Activated CD8-positive, alpha-beta T cell treated with anti-CD3 and anti-CD28 coated beads, Interleukin-2, amount 10 ng/mL, durations not matched to agents 7 days and 5 days (primary cell): Measurements from ENCODE around the gene AMPH. TPM values are rescaled to one million over a fixed set of nuclear protein-coding genes. Genes with fewer than 3 reads are reported as not detected.
A peak's percentile ranks its signal among the peaks of the same experiment; 100 is the strongest.

Source experiments
- ATAC-seq: fragments of 150-1000 bp; cut with Tn5 transposase; one replicate; pipeline ENCODE4 v1.10.0; 2021; ENCODE audit warnings: moderate library complexity
- CTCF ChIA-PET: fragments of 350-600 bp; sonication (Branson Sonifier 250); formaldehyde crosslinking; loops from one replicate; lab custom pipeline; 2021; ENCODE audit warnings: antibody characterized with exemption; lab: Charles Lee
- POLR2A ChIA-PET: fragments of 350-600 bp; sonication (Branson Sonifier 250); formaldehyde crosslinking; loops from one replicate; lab custom pipeline; 2021; ENCODE audit warnings: antibody characterized with exemption; lab: Charles Lee
- DNase-seq: peaks from one replicate; pipeline ENCODE4 v3.0.0-alpha.2; 2020
- H3K27ac Mint-ChIP-seq: one replicate; pipeline ENCODE4 v1.8.0; 2021; ENCODE audit warnings: mild to moderate bottlenecking, mixed read lengths
- H3K27me3 Mint-ChIP-seq: one replicate; pipeline ENCODE4 v1.8.0; 2021; ENCODE audit warnings: low read depth, mixed read lengths
- H3K36me3 Mint-ChIP-seq: one replicate; pipeline ENCODE4 v1.8.0; 2021; ENCODE audit warnings: low read depth, mixed read lengths
- H3K4me1 Mint-ChIP-seq: one replicate; pipeline ENCODE4 v1.8.0; 2021; ENCODE audit warnings: low read depth, mixed read lengths
- H3K4me3 Mint-ChIP-seq: one replicate; pipeline ENCODE4 v1.8.0; 2021; ENCODE audit warnings: mild to moderate bottlenecking, mixed read lengths
- H3K9me3 Mint-ChIP-seq: one replicate; pipeline ENCODE4 v1.8.0; 2022; ENCODE audit warnings: mixed read lengths; ENCODE audit not compliant: insufficient read depth
- total RNA-seq, 2 experiments: library from RNA; stranded (reverse); gene quantifications; one replicate each; pipeline ENCODE4 v1.2.3, GENCODE V29; 2021

The AMPH gene
- total RNA-seq, 2 experiments from 2014 or later, result not detected

DNA sequence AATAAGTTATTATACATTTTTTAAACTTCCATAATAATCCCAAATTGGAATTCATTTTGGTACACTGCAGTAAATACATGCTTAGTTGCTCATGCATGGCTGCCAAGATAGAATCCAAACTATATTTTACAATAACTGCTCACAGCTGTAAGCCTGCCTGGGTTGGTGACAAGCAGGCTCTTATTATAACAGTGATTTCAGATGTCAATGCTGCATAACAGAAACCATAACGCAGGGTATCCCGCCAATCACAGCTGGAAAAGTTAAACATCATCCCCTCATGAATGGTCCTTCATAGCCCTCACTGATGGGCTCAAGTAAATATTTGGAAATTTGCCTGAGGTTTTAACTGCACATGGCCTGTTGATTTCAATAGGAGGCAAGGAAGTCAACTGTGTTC is 149.8 kb downstream of the AMPH start:
- Mint-ChIP-seq H3K4me1 (no peaks in the 10 kb centered on the region), H3K27me3 (peaks cover 8% of the 10 kb centered on the region), H3K27ac (no peak overlapping the region), H3K4me3 (no peak overlapping the region), H3K9me3 (peaks cover 4% of the 10 kb centered on the region), H3K36me3 (no peaks in the 10 kb centered on the region)
- ChIA-PET CTCF (no interaction called here), POLR2A (no interaction called here)
- DNase-seq, result no peak
- ATAC-seq, result no peak

DNA sequence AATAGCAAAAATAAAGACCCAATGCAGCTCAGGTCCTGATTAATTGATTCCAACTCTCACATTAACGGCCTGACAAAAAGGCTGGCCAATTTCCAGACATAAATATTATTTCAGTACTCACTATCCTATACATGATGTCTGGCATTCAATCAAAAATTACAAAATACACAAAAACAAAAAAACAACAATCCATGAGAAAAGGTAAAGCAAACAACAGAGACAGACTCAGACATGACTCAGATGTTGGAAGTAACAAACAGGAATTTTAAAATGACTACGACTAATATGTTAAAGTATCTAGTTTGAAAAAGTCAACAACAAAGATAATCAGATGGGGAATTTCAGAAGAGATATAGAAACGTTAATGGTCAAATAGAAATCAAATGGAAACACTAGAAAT is 152.8 kb downstream of the AMPH start:
- H3K27me3 Mint-ChIP-seq, result peaks cover 2% of the 10 kb centered on the region
- no peak for DNase-seq
- ChIA-PET CTCF (no interaction called here), POLR2A (no interaction called here)
- ATAC-seq, result no peak
- H3K9me3 Mint-ChIP-seq, result no peaks in the 10 kb centered on the region
- H3K36me3 Mint-ChIP-seq, result no peaks in the 10 kb centered on the region
- no peak overlapping the region for H3K27ac Mint-ChIP-seq
- H3K4me3 Mint-ChIP-seq, result no peak overlapping the region
- H3K4me1 Mint-ChIP-seq, result no peaks in the 10 kb centered on the region

DNA sequence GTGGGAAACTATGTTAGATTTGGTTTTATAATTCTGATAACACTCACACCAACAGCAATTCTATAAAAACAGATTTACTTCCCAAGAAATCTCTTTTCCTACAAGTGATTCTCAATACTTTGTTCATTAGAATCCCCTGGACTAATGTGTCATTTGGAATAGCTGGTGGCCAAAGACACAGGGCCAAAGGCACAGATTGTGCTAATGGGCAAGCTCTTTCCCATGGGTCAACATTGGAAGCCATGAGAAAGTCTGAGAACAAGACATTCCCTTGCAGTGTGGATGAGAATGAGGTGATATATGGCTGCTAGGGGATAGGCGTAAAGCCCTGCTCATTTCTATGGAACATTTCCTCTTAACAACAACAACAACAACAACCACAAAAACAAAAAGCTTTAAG is 153.8 kb downstream of the AMPH start:
- H3K9me3 Mint-ChIP-seq, result no peaks in the 10 kb centered on the region
- ChIA-PET POLR2A (no interaction called here), CTCF (no interaction called here)
- no peaks in the 10 kb centered on the region for H3K36me3 Mint-ChIP-seq
- H3K4me1 Mint-ChIP-seq, result no peaks in the 10 kb centered on the region
- no peak for DNase-seq
- no peak for ATAC-seq
- H3K27me3 Mint-ChIP-seq, result peaks cover 2% of the 10 kb centered on the region
- H3K4me3 Mint-ChIP-seq, result no peak overlapping the region
- H3K27ac Mint-ChIP-seq, result no peak overlapping the region

DNA sequence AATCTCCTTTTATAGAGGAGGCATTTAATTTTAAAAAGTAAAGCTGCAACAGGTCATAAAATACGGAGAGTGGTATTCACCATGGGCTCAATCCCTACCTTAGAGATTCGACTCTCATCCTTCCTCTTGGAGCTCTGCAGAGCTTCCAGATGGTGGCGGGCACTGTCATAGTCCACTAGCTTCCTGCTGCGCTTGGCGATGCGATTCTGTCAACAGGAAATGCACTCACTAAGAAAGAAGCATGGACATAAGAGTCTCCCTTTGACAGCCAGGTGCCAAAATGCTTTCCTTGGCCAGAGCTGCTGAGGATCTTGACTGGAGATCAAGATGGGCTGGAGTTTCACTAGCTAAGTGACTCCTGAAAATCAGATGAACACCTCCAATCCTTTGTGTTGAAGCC is 154.4 kb downstream of the AMPH start:
- no peak overlapping the region for H3K4me3 Mint-ChIP-seq
- no peaks in the 10 kb centered on the region for H3K9me3 Mint-ChIP-seq
- H3K4me1 Mint-ChIP-seq, result no peaks in the 10 kb centered on the region
- no peaks in the 10 kb centered on the region for H3K36me3 Mint-ChIP-seq
- CTCF ChIA-PET, result no interaction called here
- no peak for ATAC-seq
- peaks cover 2% of the 10 kb centered on the region for H3K27me3 Mint-ChIP-seq
- DNase-seq, result no peak
- no peak overlapping the region for H3K27ac Mint-ChIP-seq
- POLR2A ChIA-PET, result no interaction called here

DNA sequence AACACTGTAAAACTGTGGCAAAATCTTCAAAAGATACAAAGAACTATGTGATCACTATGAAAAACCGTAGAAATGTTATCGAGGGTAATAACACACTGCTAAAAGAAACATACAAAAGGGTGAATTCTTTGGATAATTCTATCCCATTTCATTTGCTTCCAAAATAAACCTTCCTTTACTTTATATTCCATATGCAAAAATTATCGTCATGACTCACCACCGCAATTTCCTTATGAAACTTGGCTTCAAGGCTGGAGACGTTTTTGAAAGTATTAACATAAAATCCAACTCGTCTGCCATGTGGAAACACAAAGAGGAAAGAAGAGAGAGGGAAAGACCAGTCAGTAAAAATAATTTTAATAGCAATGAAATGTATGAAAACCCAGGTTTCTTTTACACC is 165.2 kb downstream of the AMPH start:
- H3K4me3 Mint-ChIP-seq, result no peak overlapping the region

DNA sequence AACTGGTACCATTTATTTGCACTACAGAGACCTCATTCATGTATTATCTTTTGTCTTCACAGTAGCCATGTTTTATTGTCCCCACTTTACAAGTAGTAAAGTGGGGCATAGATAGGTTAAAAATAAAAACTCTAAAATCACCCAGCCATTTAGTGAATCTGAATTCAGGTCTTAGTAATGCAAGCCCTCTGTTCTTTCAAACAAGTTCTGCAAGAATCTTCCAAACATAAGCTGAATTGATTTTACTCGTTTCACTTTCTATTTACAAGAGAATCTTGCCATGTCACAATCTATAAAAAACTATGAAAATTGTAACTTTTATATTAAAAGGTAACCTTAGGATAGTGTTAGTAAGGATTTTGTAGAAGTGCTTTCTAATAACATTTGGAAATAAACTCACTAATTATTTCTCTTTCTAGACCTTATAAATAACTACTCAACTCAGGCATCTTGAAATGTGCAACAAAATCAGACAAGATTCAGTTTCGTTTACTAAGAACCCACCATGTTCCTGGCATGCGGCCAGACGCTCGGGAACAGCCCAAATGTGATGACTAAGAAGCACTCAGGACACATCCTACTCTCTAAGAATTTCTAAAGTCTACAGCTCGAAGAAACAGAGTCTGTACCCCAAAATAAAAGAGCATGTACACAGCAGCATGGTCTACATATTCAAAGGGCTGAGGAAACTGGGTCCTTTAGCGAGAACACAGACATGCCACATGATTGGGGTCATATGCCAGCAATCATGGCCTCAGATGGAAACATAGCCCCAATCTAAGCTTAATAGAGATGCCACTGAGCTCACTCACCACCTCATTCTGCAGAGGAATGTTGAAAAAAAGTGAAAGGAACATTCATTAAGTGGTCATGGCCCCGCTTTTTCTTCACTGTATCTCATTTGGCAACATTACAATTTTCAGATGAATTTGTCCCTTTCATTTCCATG is 167.6 kb downstream of the AMPH start:
- ChIA-PET POLR2A (no interaction called here), CTCF (interaction anchor here (0.7 to 1.6 kb wide), 3 partner anchors 11 to 64 kb away, joined by 3 to 5 read pairs (median 3); no protein-coding TSS in a partner anchor)
- Mint-ChIP-seq H3K27me3 (peaks cover 2% of the 10 kb centered on the region), H3K27ac (peak overlapping the region; percentile 60), H3K4me3 (peak overlapping the region; percentile 39), H3K36me3 (peaks cover 6% of the 10 kb centered on the region), H3K4me1 (peaks cover 18% of the 10 kb centered on the region), H3K9me3 (peaks cover 4% of the 10 kb centered on the region)
- ATAC-seq (peak; percentile 73), DNase-seq (peak; percentile 73)

More for the DNA sequence above, 165.2 kb downstream of the AMPH start:
- ChIA-PET CTCF (no interaction called here), POLR2A (no interaction called here)
- peaks cover 2% of the 10 kb centered on the region for H3K27me3 Mint-ChIP-seq
- H3K27ac Mint-ChIP-seq, result no peak overlapping the region
- DNase-seq, result no peak
- ATAC-seq, result no peak
- H3K4me1 Mint-ChIP-seq, result peaks cover 18% of the 10 kb centered on the region
- peaks cover 4% of the 10 kb centered on the region for H3K9me3 Mint-ChIP-seq
- H3K36me3 Mint-ChIP-seq, result peaks cover 6% of the 10 kb centered on the region

DNA sequence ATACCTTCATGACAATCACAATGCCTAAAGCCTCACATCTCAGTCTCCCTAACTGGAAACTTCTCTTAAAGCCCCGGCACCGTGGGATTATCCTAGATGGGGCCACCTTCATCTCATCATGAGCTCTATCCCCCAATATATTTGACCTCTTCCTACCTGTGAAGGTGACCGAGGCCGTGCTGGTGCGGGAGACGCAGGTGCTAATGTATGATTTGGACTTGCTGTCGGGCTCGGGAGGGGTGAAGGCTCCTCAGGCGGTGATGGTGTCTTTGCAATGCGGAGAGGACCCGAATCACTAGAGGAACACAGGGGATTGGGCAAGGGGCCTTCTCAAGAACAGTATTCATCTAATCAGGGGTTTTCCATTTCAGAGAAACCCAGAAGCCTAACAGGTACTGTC is 168.4 kb downstream of the AMPH start:
- ChIA-PET CTCF (interaction anchor here (1.5 to 1.6 kb wide), 2 partner anchors 10 to 64 kb away, joined by 4 to 5 read pairs; no protein-coding TSS in a partner anchor), POLR2A (no interaction called here)
- peaks cover 2% of the 10 kb centered on the region for H3K27me3 Mint-ChIP-seq
- DNase-seq, result no peak
- H3K27ac Mint-ChIP-seq, result peak overlapping the region; percentile 60
- no peak overlapping the region for H3K4me3 Mint-ChIP-seq
- peaks cover 18% of the 10 kb centered on the region for H3K4me1 Mint-ChIP-seq
- H3K36me3 Mint-ChIP-seq, result peaks cover 6% of the 10 kb centered on the region
- no peak for ATAC-seq
- peaks cover 4% of the 10 kb centered on the region for H3K9me3 Mint-ChIP-seq

DNA sequence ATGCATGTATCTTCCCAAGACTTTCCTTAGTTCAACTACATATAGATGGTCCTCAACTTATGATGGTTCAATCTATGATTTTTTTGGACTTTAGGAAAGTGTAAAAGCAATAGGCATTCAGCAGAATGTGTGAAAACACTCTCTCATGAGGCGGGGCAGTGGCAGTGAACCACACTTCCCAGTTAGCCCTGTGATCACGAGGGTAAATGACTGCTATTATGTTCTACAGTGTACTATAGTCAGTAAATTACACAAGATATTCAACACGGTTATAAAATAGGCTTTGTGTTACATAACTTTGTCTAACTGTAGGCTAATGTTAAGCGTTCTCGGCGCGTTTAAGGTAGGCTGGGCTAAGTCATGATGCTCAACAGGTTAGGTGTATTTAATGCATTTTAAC is 169.3 kb downstream of the AMPH start:
- Mint-ChIP-seq H3K4me1 (peaks cover 18% of the 10 kb centered on the region), H3K27ac (no peak overlapping the region), H3K9me3 (peaks cover 8% of the 10 kb centered on the region), H3K36me3 (peaks cover 6% of the 10 kb centered on the region), H3K4me3 (no peak overlapping the region), H3K27me3 (no peaks in the 10 kb centered on the region)
- no peak for DNase-seq
- no peak for ATAC-seq
- ChIA-PET POLR2A (no interaction called here), CTCF (interaction anchor here (1.5 kb wide), 1 partner anchor 9 kb away, joined by 4 read pairs; no protein-coding TSS in a partner anchor)

DNA sequence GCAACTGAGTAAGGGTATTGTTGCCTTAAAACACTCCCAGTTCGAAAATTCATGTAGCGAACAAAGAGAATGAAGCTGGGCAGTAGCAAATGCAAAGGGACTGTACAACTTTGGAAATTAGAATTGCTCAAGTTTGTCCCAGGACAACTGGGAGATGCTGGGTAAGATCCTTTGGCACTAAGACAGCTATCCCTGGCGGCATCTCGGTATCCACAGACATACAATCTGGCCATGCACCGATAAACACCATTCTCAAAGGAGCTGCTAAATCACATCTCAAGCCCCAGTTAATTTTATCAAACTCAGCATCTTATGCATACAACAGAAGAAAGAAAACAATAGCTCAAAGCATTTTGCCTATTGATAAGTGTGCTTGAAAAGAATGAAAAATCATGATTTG is 177.3 kb downstream of the AMPH start:
- H3K27me3 Mint-ChIP-seq, result peaks cover 2% of the 10 kb centered on the region
- ChIA-PET POLR2A (no interaction called here), CTCF (no interaction called here)
- no peak for DNase-seq
- no peak for ATAC-seq
- peaks cover 7% of the 10 kb centered on the region for H3K9me3 Mint-ChIP-seq
- H3K27ac Mint-ChIP-seq, result no peak overlapping the region
- no peak overlapping the region for H3K4me3 Mint-ChIP-seq
- H3K36me3 Mint-ChIP-seq, result no peaks in the 10 kb centered on the region
- H3K4me1 Mint-ChIP-seq, result no peaks in the 10 kb centered on the region

DNA sequence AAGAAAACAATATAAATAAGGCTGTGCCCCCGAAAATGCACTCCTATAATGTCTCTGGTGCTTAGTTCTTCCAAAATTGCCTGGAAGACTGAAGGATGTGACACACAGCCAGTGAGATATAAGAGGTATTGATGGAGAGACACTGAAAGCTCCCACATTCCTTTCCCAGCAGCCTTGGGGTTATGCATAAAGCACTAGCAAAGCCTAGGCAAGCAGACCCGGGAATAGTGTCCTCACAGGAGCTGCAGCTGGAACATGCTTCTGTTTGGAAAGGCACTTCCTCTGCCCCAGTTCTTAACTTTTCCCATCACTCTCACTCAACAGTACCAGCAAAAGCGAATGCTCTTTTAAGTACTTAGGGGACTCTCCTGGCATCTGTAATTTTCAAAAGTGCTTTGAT is 178.0 kb downstream of the AMPH start:
- Mint-ChIP-seq H3K4me1 (no peaks in the 10 kb centered on the region), H3K27me3 (peaks cover 2% of the 10 kb centered on the region), H3K4me3 (no peak overlapping the region), H3K36me3 (no peaks in the 10 kb centered on the region), H3K9me3 (peaks cover 7% of the 10 kb centered on the region), H3K27ac (no peak overlapping the region)
- DNase-seq, result no peak
- ChIA-PET POLR2A (no interaction called here), CTCF (interaction anchor here (1.2 to 1.4 kb wide), 2 partner anchors 9 to 67 kb away, joined by 3 to 4 read pairs; no protein-coding TSS in a partner anchor)
- no peak for ATAC-seq

DNA sequence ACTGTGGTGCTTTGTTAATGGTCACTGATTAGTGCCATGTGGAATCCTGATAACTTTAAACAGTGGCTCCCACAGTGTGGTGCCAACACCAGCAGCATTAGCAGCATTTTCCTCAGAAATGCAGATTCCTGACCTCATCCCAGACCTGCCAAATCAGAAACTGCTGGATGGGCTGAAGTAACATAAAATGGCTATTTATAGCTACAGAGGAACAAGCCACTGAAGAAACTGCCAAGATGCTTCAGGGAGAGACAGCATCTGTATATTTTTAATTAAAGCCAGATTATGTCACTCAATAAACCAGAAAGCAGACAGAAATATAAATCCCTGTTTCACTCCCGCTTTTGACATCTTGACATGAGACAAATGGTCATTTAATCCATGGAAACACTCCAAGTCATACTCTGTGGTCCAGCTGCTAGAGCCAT is 178.5 kb downstream of the AMPH start:
- Mint-ChIP-seq H3K9me3 (peaks cover 7% of the 10 kb centered on the region), H3K4me3 (no peak overlapping the region), H3K36me3 (no peaks in the 10 kb centered on the region), H3K4me1 (no peaks in the 10 kb centered on the region), H3K27me3 (peaks cover 2% of the 10 kb centered on the region), H3K27ac (no peak overlapping the region)
- POLR2A ChIA-PET, result no interaction called here
- no peak for DNase-seq
- ATAC-seq, result no peak
- CTCF ChIA-PET, result interaction anchor here (0.9 to 1.4 kb wide), 3 partner anchors 9 to 67 kb away, joined by 3 to 4 read pairs (median 3); no protein-coding TSS in a partner anchor

DNA sequence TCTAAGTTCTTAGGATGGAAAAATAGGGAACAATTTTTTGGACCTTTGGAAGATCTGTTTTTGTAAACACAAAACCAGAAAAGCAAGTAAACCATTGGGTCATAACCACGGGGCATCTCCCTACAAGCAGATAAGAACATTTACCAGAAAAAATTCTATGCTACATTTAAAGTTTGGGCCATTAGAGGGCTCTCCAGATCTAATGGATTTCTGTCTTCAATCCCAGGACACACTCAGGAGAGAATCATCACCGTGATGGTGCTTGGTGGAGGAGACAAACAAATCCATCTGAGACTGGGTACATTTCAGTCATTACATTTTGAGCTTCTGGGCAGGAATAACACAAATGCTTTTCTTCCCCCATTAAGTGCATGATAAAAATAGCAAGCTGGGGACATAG is 179.3 kb downstream of the AMPH start:
- DNase-seq (no peak), ATAC-seq (no peak)
- ChIA-PET CTCF (interaction anchor here (0.9 to 1.4 kb wide), 3 partner anchors 10 to 66 kb away, joined by 3 to 4 read pairs (median 3); no protein-coding TSS in a partner anchor), POLR2A (no interaction called here)
- peaks cover 2% of the 10 kb centered on the region for H3K27me3 Mint-ChIP-seq
- no peak overlapping the region for H3K27ac Mint-ChIP-seq
- no peak overlapping the region for H3K4me3 Mint-ChIP-seq
- no peaks in the 10 kb centered on the region for H3K36me3 Mint-ChIP-seq
- no peaks in the 10 kb centered on the region for H3K4me1 Mint-ChIP-seq
- H3K9me3 Mint-ChIP-seq, result peaks cover 3% of the 10 kb centered on the region
